Gastroesophageal sphincter (tissue), 4 donors: ENCODE results near the gene TRIM56. TPM values are rescaled to one million over a fixed set of nuclear protein-coding genes. Genes with fewer than 3 reads are reported as not detected.
"Not testable (repeated sequence)": the region's sequence is repeated elsewhere in the genome, so short reads cannot be mapped to it uniquely, and the experiment has no call there.

Experiments used
- ATAC-seq: fragments of 150-250 bp; one replicate; pipeline ENCODE4 v1.9.1; 2016; ENCODE audit warnings: mild to moderate bottlenecking, moderate library complexity
- H3K27ac ChIP-seq, 4 donors: fragments of 200-600 bp; sonication (generic) in 3 of 4; 1 replicate in 3 of 4; 2 replicates in 1 of 4; pipeline ENCODE4 v1.5.1; 2016 to 2019
- H3K27me3 ChIP-seq: fragments of 200-600 bp; sonication (generic); one replicate; pipeline ENCODE4 v1.5.1; 2019
- H3K36me3 ChIP-seq, 2 donors: fragments of 200-600 bp; sonication (generic); one replicate each; pipeline ENCODE4 v1.5.1; 2019; ENCODE audit warnings: control low read depth in 1 of 2
- H3K4me1 ChIP-seq, 3 donors: fragments of 200-600 bp; sonication (generic); 1 replicate in 2 of 3; 2 replicates in 1 of 3; pipeline ENCODE4 v1.5.1; 2016 to 2019; ENCODE audit warnings: control low read depth in 2 of 3
- H3K4me3 ChIP-seq, 2 donors: fragments of 200-600 bp; sonication (generic); one replicate each; pipeline ENCODE4 v1.5.1; 2019; ENCODE audit warnings: mild to moderate bottlenecking in 1 of 2, moderate library complexity in 1 of 2
- H3K9me3 ChIP-seq, 3 donors: fragments of 200-600 bp; sonication (generic); one replicate each; pipeline ENCODE4 v1.5.1; 2017 to 2019; ENCODE audit warnings: control low read depth in 2 of 3
- CTCF ChIP-seq, 4 experiments: fragments of 200-600 bp in 2 of 4; fragments of 450-650 bp in 2 of 4; sonication (generic) in 1 of 4; IDR thresholded peaks; one replicate each; pipeline ENCODE4 v1.5.1; 2017 to 2019; ENCODE audit warnings: antibody characterized with exemption in 4 of 4, mild to moderate bottlenecking in 2 of 4, moderate library complexity in 2 of 4
- EP300 ChIP-seq: sonication (generic); formaldehyde crosslinking; IDR thresholded peaks from one replicate; pipeline ENCODE4 v1.6.1; 2017; ENCODE audit warnings: antibody characterized with exemption, mild to moderate bottlenecking
- POLR2A ChIP-seq, 2 donors: fragments of 450-650 bp; IDR thresholded peaks; one replicate each; pipeline ENCODE4 v1.6.1; 2017; ENCODE audit warnings: antibody characterized with exemption in 2 of 2, mild to moderate bottlenecking in 2 of 2, moderate library complexity in 1 of 2
- POLR2AphosphoS5 ChIP-seq: sonication (generic); formaldehyde crosslinking; IDR thresholded peaks from one replicate; pipeline ENCODE4 v1.6.1; 2017; ENCODE audit warnings: antibody characterized with exemption
- WGBS, 2 donors: methylation state at CpG; one replicate each; pipeline ENCODE4 v1.1.5; 2018; ENCODE audit warnings: low coverage in 1 of 2; 5-methylcytosine and 5-hydroxymethylcytosine counted together
- total RNA-seq, 4 donors: library from RNA; depleted of rRNA; stranded (reverse); fragments of >200 nt; gene quantifications; one replicate each; pipeline ENCODE4 v1.1.0, GENCODE V29; 2016

Gene TRIM56
- total RNA-seq, 4 donors from 2014 or later = 15.0 to 26.4 (median 23.0) TPM

- Histone ChIP-seq H3K36me3 (no peaks in the 10 kb centered on the region), H3K27ac (no peak overlapping the region), H3K4me1 (peaks cover 0 to 7% (median 0%) of the 10 kb centered on the region in 3 donors), H3K27me3 (peaks cover 92% of the 10 kb centered on the region), H3K9me3 (no peaks in the 10 kb centered on the region), H3K4me3 (no peak overlapping the region)
- no peak for ATAC-seq
- WGBS, 2 donors = 40 to 71% methylated on average over 1 to 5 of the region's 5 CpGs
- TF ChIP-seq POLR2A (IDR thresholded peaks at IDR 0.05) (no peak), EP300 (no peak), POLR2AphosphoS5 (no peak), CTCF (IDR thresholded peaks at IDR 0.05) (no peak)
Measured at GRCh38 chr7:101060992-101061391, 24.3 kb upstream of the TRIM56 start.

GRCh38 chr7:101064176-101064550 is 21.1 kb upstream of the TRIM56 start:
- not testable (repeated sequence) for H3K4me3 ChIP-seq, H3K4me1 ChIP-seq, H3K36me3 ChIP-seq, ATAC-seq, H3K27ac ChIP-seq, H3K9me3 ChIP-seq
- peaks cover 92% of the 10 kb centered on the region for H3K27me3 ChIP-seq
- whole genome bisulfite sequencing, 2 donors = 59 to 73% methylated on average over 6 to 9 of the region's 9 CpGs

GRCh38 chr7:101065162-101065561 is 20.1 kb upstream of the TRIM56 start:
- H3K36me3 ChIP-seq, H3K4me1 ChIP-seq, H3K9me3 ChIP-seq, H3K4me3 ChIP-seq, ATAC-seq, H3K27ac ChIP-seq: not testable (repeated sequence)
- WGBS, 2 donors = 71% methylated on average over 1 of the region's 3 CpGs; no CpG with 5 or more reads in 1 of the 2 donors
- peaks cover 93% of the 10 kb centered on the region for H3K27me3 ChIP-seq

GRCh38 chr7:101066141-101066832 is 19.0 kb upstream of the TRIM56 start:
- no peak for ATAC-seq
- Histone ChIP-seq H3K4me3 (no peak overlapping the region), H3K9me3 (no peaks in the 10 kb centered on the region), H3K4me1 (no peaks in the 10 kb centered on the region), H3K27me3 (peaks cover 87% of the 10 kb centered on the region), H3K27ac (no peak overlapping the region), H3K36me3 (no peaks in the 10 kb centered on the region)
- no peak for TF ChIP-seq CTCF (IDR thresholded peaks at IDR 0.05)
- no peak for TF ChIP-seq POLR2AphosphoS5
- 14 to 28% methylated on average over 5 to 11 of the region's 15 CpGs for WGBS, 2 donors

- H3K36me3 ChIP-seq = no peaks in the 10 kb centered on the region
- WGBS, 2 donors = 66% methylated on average over 3 of the region's 7 CpGs; no CpG with 5 or more reads in 1 of the 2 donors
- H3K27me3 ChIP-seq = peaks cover 82% of the 10 kb centered on the region
- no peaks in the 10 kb centered on the region for H3K9me3 ChIP-seq
- no peak overlapping the region for H3K4me3 ChIP-seq
- H3K4me1 ChIP-seq = no peaks in the 10 kb centered on the region
- no peak overlapping the region for H3K27ac ChIP-seq
- ATAC-seq = no peak
- no peak for TF ChIP-seq CTCF (IDR thresholded peaks at IDR 0.05)
- no peak for TF ChIP-seq EP300
- TF ChIP-seq POLR2AphosphoS5 = no peak
- no peak for TF ChIP-seq POLR2A (IDR thresholded peaks at IDR 0.05)
Measured at GRCh38 chr7:101066833-101067177, 18.5 kb upstream of the TRIM56 start.

- Histone ChIP-seq H3K4me3 (no peak overlapping the region), H3K36me3 (no peaks in the 10 kb centered on the region), H3K4me1 (no peaks in the 10 kb centered on the region), H3K27ac (no peak overlapping the region), H3K27me3 (peaks cover 77% of the 10 kb centered on the region), H3K9me3 (no peaks in the 10 kb centered on the region)
- whole genome bisulfite sequencing, 2 donors = 83 to 86% methylated on average over 4 of the region's 10 CpGs
- TF ChIP-seq POLR2A (IDR thresholded peaks at IDR 0.05) = no peak
- no peak for TF ChIP-seq POLR2AphosphoS5
- no peak for TF ChIP-seq EP300
- TF ChIP-seq CTCF (IDR thresholded peaks at IDR 0.05) = no peak
- no peak for ATAC-seq
Measured at GRCh38 chr7:101068401-101068800, 16.9 kb upstream of the TRIM56 start.

- not testable (repeated sequence) for H3K27ac ChIP-seq, H3K9me3 ChIP-seq, ATAC-seq, H3K4me1 ChIP-seq, H3K4me3 ChIP-seq, H3K36me3 ChIP-seq
- WGBS, 2 donors = 65 to 75% methylated on average over 12 to 14 of the region's 14 CpGs
- H3K27me3 ChIP-seq = peaks cover 50% of the 10 kb centered on the region
Measured at GRCh38 chr7:101071362-101072104, 13.7 kb upstream of the TRIM56 start.
